RWPE2 (cell line): ENCODE data around the gene RNF213.

Experiments used
- ATAC-seq: fragments of 200-7000 bp; cut with Tn5 transposase; 3 replicates; pipeline ENCODE4 v1.9.1; 2021; ENCODE audit warnings: low read depth
- DNase-seq: peaks from one replicate; pipeline ENCODE4 v3.0.0-alpha.2; 2020; ENCODE audit warnings: low spot score
- H3K27ac ChIP-seq: fragments of 450-650 bp; 2 replicates; pipeline ENCODE4 v1.5.1; 2017; ENCODE audit warnings: mild to moderate bottlenecking; ENCODE audit not compliant: poor library complexity, severe bottlenecking
- H3K27me3 ChIP-seq: fragments of 250-450 bp; sonication (Bioruptor Pico); 2 replicates; pipeline ENCODE4 v1.5.1; 2021; ENCODE audit warnings: mild to moderate bottlenecking, moderate library complexity; ENCODE audit not compliant: insufficient read depth, poor library complexity, severe bottlenecking
- H3K36me3 ChIP-seq: fragments of 250-450 bp; sonication (Bioruptor Pico); 2 replicates; pipeline ENCODE4 v1.5.1; 2020; ENCODE audit warnings: low read depth, mild to moderate bottlenecking, moderate library complexity
- H3K4me1 ChIP-seq: fragments of 250-450 bp; sonication (Bioruptor Pico); 2 replicates; pipeline ENCODE4 v1.5.1; 2021; ENCODE audit warnings: mild to moderate bottlenecking, moderate library complexity; ENCODE audit not compliant: insufficient read depth, poor library complexity, severe bottlenecking
- H3K4me3 ChIP-seq: fragments of 250-450 bp; sonication (Bioruptor Pico); 2 replicates; pipeline ENCODE4 v1.5.1; 2021; ENCODE audit warnings: mild to moderate bottlenecking, moderate library complexity; ENCODE audit not compliant: severe bottlenecking
- H3K9me3 ChIP-seq: fragments of 250-450 bp; sonication (Bioruptor Pico); 2 replicates; pipeline ENCODE4 v1.5.1; 2021; ENCODE audit warnings: mild to moderate bottlenecking, moderate library complexity; ENCODE audit not compliant: severe bottlenecking
- TF ChIP-seq, protein P1 (sequence below): fragments of 450-650 bp; IDR thresholded peaks from one replicate; pipeline ENCODE4 v1.5.1; 2017; ENCODE audit warnings: mild to moderate bottlenecking, moderate library complexity; ENCODE audit not compliant: poor library complexity, severe bottlenecking

The RNF213 gene

DNA sequence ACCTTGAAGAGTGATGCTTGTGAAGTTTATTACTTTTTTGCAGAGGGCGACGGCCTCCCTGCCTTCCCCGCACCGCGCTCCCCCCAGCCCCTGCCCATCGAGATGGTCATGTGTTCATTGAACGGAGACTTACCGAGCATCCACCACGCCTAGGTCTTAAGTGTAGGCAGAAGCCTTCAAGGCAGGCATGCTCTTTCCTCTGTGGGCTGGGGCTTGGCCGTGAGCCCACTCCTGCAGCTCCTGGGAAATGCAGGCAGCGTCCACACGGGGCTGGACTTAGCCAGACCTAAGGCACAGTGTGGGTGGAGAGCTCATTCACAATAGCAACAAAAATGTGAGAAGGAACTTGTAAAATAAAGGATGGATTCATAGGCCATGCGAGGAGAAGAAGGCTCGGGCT is 19.2 kb downstream of the RNF213 start:
- ATAC-seq (peak; percentile 31; the same call in 1 of the 3 replicates), DNase-seq (no peak)
- Histone ChIP-seq H3K27ac (no peak overlapping the region), H3K4me3 (no peak overlapping the region), H3K4me1 (no peaks in the 10 kb centered on the region), H3K36me3 (peaks cover 41% of the 10 kb centered on the region), H3K27me3 (no peaks in the 10 kb centered on the region), H3K9me3 (no peaks in the 10 kb centered on the region)
- TF ChIP-seq, protein P1, sequence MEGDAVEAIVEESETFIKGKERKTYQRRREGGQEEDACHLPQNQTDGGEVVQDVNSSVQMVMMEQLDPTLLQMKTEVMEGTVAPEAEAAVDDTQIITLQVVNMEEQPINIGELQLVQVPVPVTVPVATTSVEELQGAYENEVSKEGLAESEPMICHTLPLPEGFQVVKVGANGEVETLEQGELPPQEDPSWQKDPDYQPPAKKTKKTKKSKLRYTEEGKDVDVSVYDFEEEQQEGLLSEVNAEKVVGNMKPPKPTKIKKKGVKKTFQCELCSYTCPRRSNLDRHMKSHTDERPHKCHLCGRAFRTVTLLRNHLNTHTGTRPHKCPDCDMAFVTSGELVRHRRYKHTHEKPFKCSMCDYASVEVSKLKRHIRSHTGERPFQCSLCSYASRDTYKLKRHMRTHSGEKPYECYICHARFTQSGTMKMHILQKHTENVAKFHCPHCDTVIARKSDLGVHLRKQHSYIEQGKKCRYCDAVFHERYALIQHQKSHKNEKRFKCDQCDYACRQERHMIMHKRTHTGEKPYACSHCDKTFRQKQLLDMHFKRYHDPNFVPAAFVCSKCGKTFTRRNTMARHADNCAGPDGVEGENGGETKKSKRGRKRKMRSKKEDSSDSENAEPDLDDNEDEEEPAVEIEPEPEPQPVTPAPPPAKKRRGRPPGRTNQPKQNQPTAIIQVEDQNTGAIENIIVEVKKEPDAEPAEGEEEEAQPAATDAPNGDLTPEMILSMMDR: no peak

DNA sequence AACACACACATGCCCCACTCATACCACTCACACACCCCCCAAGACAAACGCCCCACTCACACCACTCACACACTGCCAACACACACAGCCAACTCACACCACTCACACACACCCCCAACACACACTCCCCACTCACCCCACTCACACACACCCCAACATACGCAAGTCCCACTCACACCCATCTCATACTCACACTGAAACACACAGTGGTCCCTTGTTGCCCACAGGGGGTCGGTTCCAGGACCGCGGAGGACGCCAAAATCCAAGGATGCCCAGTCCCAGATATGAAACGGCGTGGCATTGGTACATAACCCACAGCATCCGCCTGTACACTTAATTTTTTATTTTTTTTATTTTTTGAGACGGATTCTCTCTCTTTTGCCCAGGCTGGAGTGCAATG is 20.9 kb downstream of the RNF213 start:
- DNase-seq (no peak), ATAC-seq (no peak)
- Histone ChIP-seq H3K27me3 (no peaks in the 10 kb centered on the region), H3K36me3 (peaks cover 31% of the 10 kb centered on the region), H3K27ac (no peak overlapping the region), H3K4me3 (no peak overlapping the region), H3K4me1 (no peaks in the 10 kb centered on the region), H3K9me3 (no peaks in the 10 kb centered on the region)
- TF ChIP-seq, protein P1: no peak

DNA sequence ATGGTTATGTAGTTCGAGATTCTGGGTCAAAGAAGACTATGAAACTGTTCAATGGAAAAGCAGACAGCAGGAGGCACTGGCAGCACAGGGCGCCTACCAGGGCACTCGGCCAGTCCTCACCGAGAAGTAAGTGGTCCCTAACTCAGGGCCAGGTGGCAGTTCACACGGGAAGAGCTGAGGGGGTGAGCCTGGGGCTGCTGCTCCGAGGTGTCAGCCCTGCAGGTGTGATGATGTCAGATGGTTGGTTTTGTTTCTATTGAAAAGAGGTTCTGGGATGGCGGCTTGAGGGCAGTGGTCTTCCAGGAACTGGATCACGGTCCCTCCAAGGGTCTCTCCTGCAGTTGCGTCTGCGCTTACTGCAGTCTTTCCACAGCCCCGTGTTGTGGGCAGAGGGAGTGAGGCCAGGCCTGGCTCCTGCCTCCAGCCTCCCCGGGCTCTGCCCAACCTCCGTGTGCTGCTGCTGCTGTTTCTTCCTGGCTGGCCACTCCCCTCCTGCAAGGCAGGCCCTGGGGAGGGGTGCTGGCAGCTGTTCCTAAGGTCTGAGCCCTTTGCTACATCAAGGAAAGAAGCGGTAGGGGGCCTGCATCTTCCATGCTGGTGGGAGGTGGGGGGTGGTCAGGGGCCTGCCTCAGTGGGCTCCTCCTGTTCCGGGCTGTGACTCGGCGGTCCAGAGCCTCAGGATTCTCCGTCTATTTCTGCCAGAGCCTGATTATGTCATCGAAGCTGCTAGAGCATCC is 22.6 kb downstream of the RNF213 start:
- Histone ChIP-seq H3K4me3 (no peak overlapping the region), H3K36me3 (peaks cover 41% of the 10 kb centered on the region), H3K4me1 (no peaks in the 10 kb centered on the region), H3K9me3 (no peaks in the 10 kb centered on the region), H3K27me3 (no peaks in the 10 kb centered on the region), H3K27ac (no peak overlapping the region)
- TF ChIP-seq, protein P1: no peak
- ATAC-seq (no peak), DNase-seq (no peak)

DNA sequence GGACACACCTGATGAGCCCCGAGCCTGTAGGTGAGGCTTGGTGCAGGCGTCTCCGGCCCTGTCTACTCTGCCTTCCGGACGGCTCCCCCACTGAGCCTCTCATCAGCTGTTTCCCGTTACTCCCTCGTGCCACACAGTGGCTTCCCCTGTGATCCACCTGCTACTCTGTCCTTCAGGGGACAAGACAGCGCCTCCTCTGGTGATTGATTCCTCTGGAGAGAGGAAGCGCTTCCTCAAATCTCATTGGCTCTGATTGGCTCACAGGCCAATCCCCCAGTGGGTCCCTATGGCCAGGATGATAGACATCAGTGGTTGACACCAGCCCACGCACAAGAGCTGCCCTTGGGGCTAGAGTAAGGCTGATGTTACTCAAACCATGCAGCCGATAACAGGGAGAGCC is 24.0 kb downstream of the RNF213 start:
- H3K27ac ChIP-seq: no peak overlapping the region
- TF ChIP-seq, protein P1: no peak
- ATAC-seq: no peak

DNA sequence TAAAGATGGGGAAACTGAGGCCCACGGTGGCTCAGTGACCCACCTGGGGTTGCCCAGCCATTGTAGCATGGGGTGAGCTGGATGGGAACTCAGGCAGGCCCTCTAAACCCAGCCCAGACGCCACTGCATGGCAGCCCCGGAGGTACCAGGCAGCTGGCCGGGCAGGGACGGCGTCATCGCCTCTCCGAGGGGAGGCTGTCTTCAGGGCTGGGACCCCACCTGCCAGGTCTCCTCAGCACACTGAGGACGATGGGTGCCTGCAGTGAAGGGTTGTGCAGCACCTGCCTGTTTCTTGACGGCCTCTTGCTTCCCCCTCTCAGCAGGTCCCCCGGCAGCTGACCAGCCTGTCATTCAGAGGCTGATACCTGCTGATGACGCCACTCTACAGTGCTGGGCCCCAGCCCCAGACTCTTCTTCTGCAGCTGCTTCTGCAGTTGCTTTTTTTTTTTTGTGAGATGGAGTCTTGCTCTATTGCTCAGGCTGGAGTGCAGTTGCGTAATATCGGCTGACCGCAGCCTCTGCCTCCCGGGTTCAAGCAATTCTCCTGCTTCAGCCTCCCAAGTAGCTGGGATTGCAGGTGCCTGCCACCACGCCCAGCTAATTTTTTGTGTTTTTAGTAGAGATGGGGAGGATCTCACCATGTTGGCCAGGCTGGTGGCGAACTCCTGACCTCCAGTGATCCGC is 24.7 kb downstream of the RNF213 start:
- TF ChIP-seq, protein P1: no peak
- DNase-seq (no peak), ATAC-seq (no peak)
- Histone ChIP-seq H3K27me3 (no peaks in the 10 kb centered on the region), H3K27ac (no peak overlapping the region), H3K4me3 (no peak overlapping the region), H3K36me3 (peaks cover 53% of the 10 kb centered on the region), H3K4me1 (no peaks in the 10 kb centered on the region), H3K9me3 (no peaks in the 10 kb centered on the region)

More for the DNA sequence above, 24.0 kb downstream of the RNF213 start:
- Histone ChIP-seq H3K4me3 (no peak overlapping the region), H3K36me3 (peaks cover 48% of the 10 kb centered on the region), H3K9me3 (no peaks in the 10 kb centered on the region), H3K27me3 (no peaks in the 10 kb centered on the region), H3K4me1 (no peaks in the 10 kb centered on the region)
- no peak for DNase-seq
